ENCODE measurements around the gene GALNT9. TPM values are rescaled to one million over a fixed set of nuclear protein-coding genes. Genes with fewer than 3 reads are reported as not detected.

GALNT9 gene
- total RNA-seq, 1 experiment from 2014 or later, result 0.45 TPM

GRCh38 chr12:132357623-132358186 lies 28.3 kb upstream of the GALNT9 start:
- Mint-ChIP-seq H3K4me1 (ENCODE audit: low read depth, unreplicated experiment) (no peaks in the 10 kb centered on the region), H3K36me3 (ENCODE audit: insufficient read depth, unreplicated experiment) (peaks cover 6% of the 10 kb centered on the region), H3K4me3 (ENCODE audit: unreplicated experiment) (no peak overlapping the region), H3K27ac (ENCODE audit: unreplicated experiment) (no peak overlapping the region), H3K27me3 (ENCODE audit: insufficient read depth, unreplicated experiment) (no peaks in the 10 kb centered on the region), H3K9me3 (ENCODE audit: unreplicated experiment) (no peaks in the 10 kb centered on the region)
- Histone ChIP-seq H3K9me3 (peaks cover 3% of the 10 kb centered on the region; the same call in 1 of the 2 replicates), H3K27me3 (replicated peaks; ENCODE audit: control insufficient read depth, insufficient read depth, low read length) (no peaks in the 10 kb centered on the region), H3K36me3 (ENCODE audit: control insufficient read depth, insufficient read depth, low read length) (no peaks in the 10 kb centered on the region), H3K4me1 (no peaks in the 10 kb centered on the region), H3K4me3 (ENCODE audit: low read depth, low read length) (no peak overlapping the region)
- POLR2A ChIA-PET, result no interaction called here
- BruUV-seq (replicated peaks), result no TSS peak
- CTCF ChIA-PET, result no interaction called here
- TF ChIP-seq CTCF (IDR thresholded peaks at IDR 0.05; ENCODE audit: insufficient read depth in 1 of 2, low read depth in 1 of 2, low read length in 1 of 2, severe bottlenecking in 1 of 2, unreplicated experiment in 1 of 2), result no peak
- no peak for DNase-seq
- intact Hi-C loops (cut with micrococcal nuclease; ENCODE audit: unreplicated experiment), result no loop called here

- H3K4me3 ChIP-seq (ENCODE audit: low read depth, low read length), result no peak overlapping the region
- Mint-ChIP-seq H3K4me3 (ENCODE audit: unreplicated experiment) (no peak overlapping the region), H3K9me3 (ENCODE audit: unreplicated experiment) (no peaks in the 10 kb centered on the region), H3K4me1 (ENCODE audit: low read depth, unreplicated experiment) (no peaks in the 10 kb centered on the region), H3K36me3 (ENCODE audit: insufficient read depth, unreplicated experiment) (peaks cover 6% of the 10 kb centered on the region), H3K27me3 (ENCODE audit: insufficient read depth, unreplicated experiment) (no peaks in the 10 kb centered on the region), H3K27ac (ENCODE audit: unreplicated experiment) (no peak overlapping the region)
- ChIA-PET POLR2A (no interaction called here), CTCF (no interaction called here)
- intact Hi-C loops (cut with micrococcal nuclease; ENCODE audit: unreplicated experiment), result no loop called here
- DNase-seq, result no peak
- H3K9me3 ChIP-seq, result peaks cover 3% of the 10 kb centered on the region; the same call in 1 of the 2 replicates
- H3K27me3 ChIP-seq (replicated peaks; ENCODE audit: control insufficient read depth, insufficient read depth, low read length), result no peaks in the 10 kb centered on the region
- BruUV-seq (replicated peaks), result no TSS peak
- no peaks in the 10 kb centered on the region for H3K4me1 ChIP-seq
- no peaks in the 10 kb centered on the region for H3K36me3 ChIP-seq (ENCODE audit: control insufficient read depth, insufficient read depth, low read length)
- TF ChIP-seq CTCF (IDR thresholded peaks at IDR 0.05; ENCODE audit: insufficient read depth in 1 of 2, low read depth in 1 of 2, low read length in 1 of 2, severe bottlenecking in 1 of 2, unreplicated experiment in 1 of 2), result no peak
These were observed 27.6 kb upstream of the GALNT9 start for GRCh38 chr12:132356691-132357622.

GRCh38 chr12:132355742-132356681 lies 26.6 kb upstream of the GALNT9 start:
- CTCF ChIA-PET, result no interaction called here
- Histone ChIP-seq H3K9me3 (peaks cover 3% of the 10 kb centered on the region; the same call in 1 of the 2 replicates), H3K36me3 (ENCODE audit: control insufficient read depth, insufficient read depth, low read length) (no peaks in the 10 kb centered on the region), H3K4me1 (no peaks in the 10 kb centered on the region), H3K27me3 (replicated peaks; ENCODE audit: control insufficient read depth, insufficient read depth, low read length) (no peaks in the 10 kb centered on the region), H3K4me3 (ENCODE audit: low read depth, low read length) (no peak overlapping the region)
- no peak for TF ChIP-seq CTCF (IDR thresholded peaks at IDR 0.05; ENCODE audit: insufficient read depth in 1 of 2, low read depth in 1 of 2, low read length in 1 of 2, severe bottlenecking in 1 of 2, unreplicated experiment in 1 of 2)
- H3K4me3 Mint-ChIP-seq (ENCODE audit: unreplicated experiment), result no peak overlapping the region
- H3K9me3 Mint-ChIP-seq (ENCODE audit: unreplicated experiment), result no peaks in the 10 kb centered on the region
- BruUV-seq (replicated peaks), result no TSS peak
- H3K36me3 Mint-ChIP-seq (ENCODE audit: insufficient read depth, unreplicated experiment), result peaks cover 6% of the 10 kb centered on the region
- no peaks in the 10 kb centered on the region for H3K27me3 Mint-ChIP-seq (ENCODE audit: insufficient read depth, unreplicated experiment)
- no peaks in the 10 kb centered on the region for H3K4me1 Mint-ChIP-seq (ENCODE audit: low read depth, unreplicated experiment)
- intact Hi-C loops (cut with micrococcal nuclease; ENCODE audit: unreplicated experiment), result no loop called here
- H3K27ac Mint-ChIP-seq (ENCODE audit: unreplicated experiment), result no peak overlapping the region
- POLR2A ChIA-PET, result no interaction called here
- no peak for DNase-seq
